Skeletal muscle tissue (tissue), 4 donors: ENCODE results near the gene RBPJL. TPM values are rescaled to one million over a fixed set of nuclear protein-coding genes. Genes with fewer than 3 reads are reported as not detected.

Experiments
- H3K27ac ChIP-seq: one replicate; pipeline ENCODE4 v1.7.0; 2013; ENCODE audit warnings: mild to moderate bottlenecking, low read depth, low read length, inconsistent platforms
- H3K27me3 ChIP-seq, 3 donors: one replicate each; pipeline ENCODE4 v1.7.0; 2013; ENCODE audit warnings: low read length in 3 of 3; ENCODE audit not compliant: control insufficient read depth in 3 of 3, insufficient read depth in 3 of 3
- H3K36me3 ChIP-seq, 3 donors: one replicate each; pipeline ENCODE4 v1.7.0; 2013; ENCODE audit warnings: low read length in 3 of 3; ENCODE audit not compliant: control insufficient read depth in 3 of 3, insufficient read depth in 3 of 3
- H3K4me1 ChIP-seq, 3 donors: one replicate each; pipeline ENCODE4 v1.7.0; 2013; ENCODE audit warnings: low read length in 3 of 3, mild to moderate bottlenecking in 3 of 3; ENCODE audit not compliant: control insufficient read depth in 3 of 3, insufficient read depth in 3 of 3
- H3K4me3 ChIP-seq, 3 donors: one replicate each; pipeline ENCODE4 v1.7.0; 2013; ENCODE audit warnings: low read length in 3 of 3
- H3K9ac ChIP-seq, 3 donors: one replicate each; pipeline ENCODE4 v1.7.0; 2013; ENCODE audit warnings: low read length in 3 of 3, mild to moderate bottlenecking in 3 of 3, moderate library complexity in 2 of 3, low read depth in 1 of 3
- H3K9me3 ChIP-seq, 3 donors: one replicate each; pipeline ENCODE4 v1.7.0; 2013; ENCODE audit warnings: low read length in 3 of 3; ENCODE audit not compliant: control insufficient read depth in 3 of 3
- total RNA-seq: library from RNA; depleted of rRNA; stranded (reverse); fragments of >200 nt; gene quantifications from one replicate; pipeline ENCODE4 v1.2.3, GENCODE V29; 2014
- donor health status: Osteomylitis.

The RBPJL gene
- total RNA-seq, 1 donor from 2014 or later = not detected

- H3K27ac ChIP-seq = peak overlapping the region; percentile 96
- H3K4me1 ChIP-seq = peaks cover 89 to 94% (median 89%) of the 10 kb centered on the region in 3 donors
These were observed 33.7 kb downstream of the RBPJL start for GRCh38 chr20:45340236-45340847.

GRCh38 chr20:45340951-45341350, 34.3 kb downstream of the RBPJL start:
- Histone ChIP-seq H3K9me3 (no peaks in the 10 kb centered on the region), H3K9ac (peak overlapping the region; percentile 72 to 98 (median 84)), H3K4me3 (peak overlapping the region; percentile 1 to 45 (median 13)), H3K27ac (peak overlapping the region; percentile 96), H3K4me1 (peaks cover 95 to 98% (median 95%) of the 10 kb centered on the region in 3 donors), H3K27me3 (no peaks in the 10 kb centered on the region), H3K36me3 (peaks cover 4 to 7% (median 5%) of the 10 kb centered on the region in 3 donors)

More at GRCh38 chr20:45340236-45340847, 33.7 kb downstream of the RBPJL start:
- peak overlapping the region in 1 of 3 donors; percentile 35 for H3K4me3 ChIP-seq
- peaks cover 7 to 11% (median 8%) of the 10 kb centered on the region in 3 donors for H3K36me3 ChIP-seq
- no peaks in the 10 kb centered on the region for H3K9me3 ChIP-seq
- H3K27me3 ChIP-seq = no peaks in the 10 kb centered on the region
- H3K9ac ChIP-seq = peak overlapping the region; percentile 20 to 98 (median 72)

GRCh38 chr20:45341579-45341938, 34.9 kb downstream of the RBPJL start:
- H3K27ac ChIP-seq = peak overlapping the region; percentile 96
- H3K4me3 ChIP-seq = peak overlapping the region; percentile 56 to 68 (median 60)
- peak overlapping the region; percentile 72 to 98 (median 84) for H3K9ac ChIP-seq
- H3K9me3 ChIP-seq = no peaks in the 10 kb centered on the region
- peaks cover 4 to 7% (median 5%) of the 10 kb centered on the region in 3 donors for H3K36me3 ChIP-seq
- H3K4me1 ChIP-seq = peaks cover 98 to 99% (median 98%) of the 10 kb centered on the region in 3 donors
- H3K27me3 ChIP-seq = no peaks in the 10 kb centered on the region

DNA sequence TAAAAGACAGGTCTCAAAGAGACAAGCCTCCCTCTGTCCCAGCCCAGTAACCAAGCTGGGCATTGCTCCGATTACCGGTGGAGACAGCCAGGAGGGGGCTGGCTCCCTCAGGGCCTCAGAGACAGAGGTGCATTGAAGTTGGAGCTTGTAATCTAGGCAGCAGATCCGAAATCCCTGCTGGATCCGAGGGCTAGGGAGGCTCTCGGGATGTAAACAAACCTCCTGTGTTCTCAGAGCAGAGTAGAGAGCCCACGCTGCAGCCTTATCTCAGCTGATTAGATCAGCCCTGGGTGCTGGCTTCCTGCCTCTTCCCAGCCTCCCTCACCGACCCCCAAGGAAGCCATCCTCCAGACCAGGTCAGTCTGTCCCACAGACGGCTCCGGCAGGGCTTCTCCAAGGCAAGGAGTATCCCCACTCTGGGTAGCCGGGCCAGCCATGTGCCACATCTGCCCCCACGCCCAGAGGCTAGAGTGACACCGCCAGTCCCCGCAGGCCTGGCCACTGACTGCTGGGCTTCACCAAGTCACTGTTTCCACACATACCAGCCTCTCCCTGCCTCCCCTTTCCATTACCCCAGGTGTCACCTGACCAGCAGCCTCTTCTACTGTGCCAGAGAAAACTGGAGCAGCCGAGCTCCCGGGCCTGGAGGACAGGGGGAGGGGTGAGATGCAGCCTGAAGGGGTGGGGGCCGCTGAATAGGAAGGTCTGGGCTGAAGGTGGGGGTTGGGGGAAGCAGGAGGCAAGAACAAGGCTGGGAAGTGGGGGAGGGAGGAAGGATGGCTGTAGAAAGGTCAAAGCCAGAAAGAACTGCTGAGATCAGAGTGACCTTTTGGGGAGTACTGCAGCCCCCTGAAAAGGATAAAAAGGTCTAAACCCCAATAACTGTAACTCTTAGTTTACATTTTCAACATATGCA, 35.6 kb downstream of the RBPJL start:
- H3K27me3 ChIP-seq = no peaks in the 10 kb centered on the region
- H3K9me3 ChIP-seq = no peaks in the 10 kb centered on the region
- peak overlapping the region; percentile 96 for H3K27ac ChIP-seq
- H3K4me3 ChIP-seq = peak overlapping the region; percentile 56 to 87 (median 60)
- H3K36me3 ChIP-seq = peaks cover 4 to 9% (median 5%) of the 10 kb centered on the region in 3 donors
- peaks cover 93 to 99% (median 98%) of the 10 kb centered on the region in 3 donors for H3K4me1 ChIP-seq
- peak overlapping the region; percentile 84 to 98 (median 97) for H3K9ac ChIP-seq

DNA sequence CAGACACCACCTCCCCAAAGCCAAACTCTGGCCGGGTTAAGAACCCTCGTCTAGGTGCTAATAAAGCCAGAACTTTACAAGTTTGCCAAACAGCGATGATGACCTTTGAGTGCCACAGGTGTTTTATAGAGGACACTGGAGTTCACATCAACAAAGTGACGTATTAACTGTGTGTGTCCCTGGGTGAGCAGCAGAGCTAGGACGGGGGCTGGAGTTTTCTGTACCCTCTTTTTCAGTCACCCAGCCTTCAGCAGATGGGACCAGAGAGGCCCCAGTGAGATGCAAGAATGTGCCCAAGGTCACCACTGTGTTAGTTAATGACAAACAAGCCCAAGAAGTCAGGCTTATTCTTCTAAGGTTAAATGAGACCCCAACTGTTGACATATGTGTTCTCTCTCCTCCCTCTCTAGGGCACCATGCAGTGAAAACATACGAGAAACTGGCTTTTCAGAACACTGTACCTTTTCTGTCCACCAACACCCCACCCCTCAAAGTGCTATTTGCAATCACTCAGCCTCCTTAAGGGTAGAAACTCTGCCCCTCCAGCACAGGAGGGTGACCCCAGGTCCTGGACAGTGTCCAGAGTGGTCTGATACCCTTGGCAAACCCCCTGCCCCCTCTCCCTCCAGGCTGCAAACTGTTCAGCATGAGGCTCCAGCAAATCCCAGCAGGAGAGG, 36.4 kb downstream of the RBPJL start:
- peak overlapping the region; percentile 84 to 98 (median 97) for H3K9ac ChIP-seq
- H3K4me3 ChIP-seq = peak overlapping the region in 2 of 3 donors; percentile 60 to 87
- peaks cover 85 to 97% (median 91%) of the 10 kb centered on the region in 3 donors for H3K4me1 ChIP-seq
- no peaks in the 10 kb centered on the region for H3K27me3 ChIP-seq
- no peaks in the 10 kb centered on the region for H3K9me3 ChIP-seq
- peak overlapping the region; percentile 96 for H3K27ac ChIP-seq
- peaks cover 4 to 13% (median 5%) of the 10 kb centered on the region in 3 donors for H3K36me3 ChIP-seq

- H3K27me3 ChIP-seq = no peaks in the 10 kb centered on the region
- H3K9me3 ChIP-seq = no peaks in the 10 kb centered on the region
- peaks cover 81 to 90% (median 85%) of the 10 kb centered on the region in 3 donors for H3K4me1 ChIP-seq
- H3K36me3 ChIP-seq = peaks cover 4 to 13% (median 5%) of the 10 kb centered on the region in 3 donors
- H3K4me3 ChIP-seq = peak overlapping the region in 2 of 3 donors; percentile 49 to 87
- peak overlapping the region; percentile 96 for H3K27ac ChIP-seq
- peak overlapping the region; percentile 74 to 98 (median 97) for H3K9ac ChIP-seq
These were observed 37.0 kb downstream of the RBPJL start for GRCh38 chr20:45343532-45344167.

- H3K4me3 ChIP-seq = peak overlapping the region; percentile 49 to 87 (median 57)
- H3K9me3 ChIP-seq = no peaks in the 10 kb centered on the region
- H3K4me1 ChIP-seq = peaks cover 77 to 84% (median 78%) of the 10 kb centered on the region in 3 donors
- no peaks in the 10 kb centered on the region for H3K27me3 ChIP-seq
- H3K27ac ChIP-seq = peak overlapping the region; percentile 96
- H3K9ac ChIP-seq = peak overlapping the region; percentile 74 to 98 (median 97)
- H3K36me3 ChIP-seq = peaks cover 4 to 10% (median 5%) of the 10 kb centered on the region in 3 donors
These were observed 37.7 kb downstream of the RBPJL start for GRCh38 chr20:45344168-45344860.

DNA sequence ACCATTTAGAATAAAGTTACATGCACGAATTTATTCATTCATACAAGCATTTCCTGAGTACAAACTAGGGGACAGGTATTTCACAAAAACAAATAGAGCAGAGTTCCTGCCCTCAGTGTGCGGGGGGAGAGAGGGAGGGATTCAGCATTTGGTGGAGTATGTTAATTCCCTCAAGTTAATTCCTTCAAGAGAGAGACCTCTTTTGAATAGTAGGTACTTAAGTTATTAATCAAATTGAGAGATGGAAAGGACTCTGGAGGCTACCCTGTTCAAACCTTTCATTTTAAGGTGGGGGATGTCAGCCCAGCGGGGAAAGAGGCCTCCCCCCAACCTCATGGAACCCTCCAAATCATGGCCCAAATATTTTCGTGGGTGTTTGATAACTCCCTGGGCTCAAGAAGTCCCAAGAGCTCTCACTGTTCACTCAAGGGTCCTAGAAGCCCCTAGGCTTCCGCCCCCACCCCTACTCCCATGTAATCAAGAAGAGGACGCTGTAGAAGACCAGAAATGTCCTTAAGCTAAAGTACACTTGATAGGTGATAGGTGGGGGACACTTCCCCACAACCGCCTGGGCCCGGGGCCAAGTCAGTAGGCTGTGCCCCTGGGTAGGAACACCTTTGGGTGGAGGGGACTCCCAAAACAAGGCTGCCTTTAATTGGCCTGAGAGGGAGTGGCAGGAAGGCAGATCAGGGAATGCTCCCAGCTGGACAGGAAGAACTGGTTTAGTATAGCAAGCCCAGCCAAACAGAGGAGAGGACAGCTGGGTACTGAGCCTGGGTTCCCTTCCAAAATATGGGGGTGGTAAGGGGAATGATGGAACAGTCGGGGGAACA, 38.7 kb downstream of the RBPJL start:
- Histone ChIP-seq H3K9ac (peak overlapping the region; percentile 97 to 98 (median 98)), H3K9me3 (no peaks in the 10 kb centered on the region), H3K27ac (peak overlapping the region; percentile 96), H3K4me3 (peak overlapping the region; percentile 57 to 87 (median 73)), H3K27me3 (no peaks in the 10 kb centered on the region), H3K4me1 (peaks cover 67 to 74% (median 68%) of the 10 kb centered on the region in 3 donors), H3K36me3 (peaks cover 0 to 9% (median 5%) of the 10 kb centered on the region in 3 donors)
